Gastroesophageal sphincter (tissue), 4 donors: ENCODE data around the gene CCL15. TPM values are rescaled to one million over a fixed set of nuclear protein-coding genes. Genes with fewer than 3 reads are reported as not detected.

Experiments
- ATAC-seq: fragments of 150-250 bp; one replicate; pipeline ENCODE4 v1.9.1; 2016; ENCODE audit warnings: mild to moderate bottlenecking, moderate library complexity
- H3K27ac ChIP-seq, 4 donors: fragments of 200-600 bp; sonication (generic) in 3 of 4; 1 replicate in 3 of 4; 2 replicates in 1 of 4; pipeline ENCODE4 v1.5.1; 2016 to 2019
- H3K27me3 ChIP-seq: fragments of 200-600 bp; sonication (generic); one replicate; pipeline ENCODE4 v1.5.1; 2019
- H3K36me3 ChIP-seq, 2 donors: fragments of 200-600 bp; sonication (generic); one replicate each; pipeline ENCODE4 v1.5.1; 2019; ENCODE audit warnings: control low read depth in 1 of 2
- H3K4me1 ChIP-seq, 3 donors: fragments of 200-600 bp; sonication (generic); 1 replicate in 2 of 3; 2 replicates in 1 of 3; pipeline ENCODE4 v1.5.1; 2016 to 2019; ENCODE audit warnings: control low read depth in 2 of 3
- H3K4me3 ChIP-seq, 2 donors: fragments of 200-600 bp; sonication (generic); one replicate each; pipeline ENCODE4 v1.5.1; 2019; ENCODE audit warnings: mild to moderate bottlenecking in 1 of 2, moderate library complexity in 1 of 2
- H3K9me3 ChIP-seq, 3 donors: fragments of 200-600 bp; sonication (generic); one replicate each; pipeline ENCODE4 v1.5.1; 2017 to 2019; ENCODE audit warnings: control low read depth in 2 of 3
- CTCF ChIP-seq, 4 experiments: fragments of 200-600 bp in 2 of 4; fragments of 450-650 bp in 2 of 4; sonication (generic) in 1 of 4; IDR thresholded peaks; one replicate each; pipeline ENCODE4 v1.5.1; 2017 to 2019; ENCODE audit warnings: antibody characterized with exemption in 4 of 4, mild to moderate bottlenecking in 2 of 4, moderate library complexity in 2 of 4
- EP300 ChIP-seq: sonication (generic); formaldehyde crosslinking; IDR thresholded peaks from one replicate; pipeline ENCODE4 v1.6.1; 2017; ENCODE audit warnings: antibody characterized with exemption, mild to moderate bottlenecking
- POLR2A ChIP-seq, 2 donors: fragments of 450-650 bp; IDR thresholded peaks; one replicate each; pipeline ENCODE4 v1.6.1; 2017; ENCODE audit warnings: antibody characterized with exemption in 2 of 2, mild to moderate bottlenecking in 2 of 2, moderate library complexity in 1 of 2
- POLR2AphosphoS5 ChIP-seq: sonication (generic); formaldehyde crosslinking; IDR thresholded peaks from one replicate; pipeline ENCODE4 v1.6.1; 2017; ENCODE audit warnings: antibody characterized with exemption
- WGBS, 2 donors: methylation state at CpG; one replicate each; pipeline ENCODE4 v1.1.5; 2018; ENCODE audit warnings: low coverage in 1 of 2; 5-methylcytosine and 5-hydroxymethylcytosine counted together
- total RNA-seq, 4 donors: library from RNA; depleted of rRNA; stranded (reverse); fragments of >200 nt; gene quantifications; one replicate each; pipeline ENCODE4 v1.1.0, GENCODE V29; 2016

The CCL15 gene, protein sequence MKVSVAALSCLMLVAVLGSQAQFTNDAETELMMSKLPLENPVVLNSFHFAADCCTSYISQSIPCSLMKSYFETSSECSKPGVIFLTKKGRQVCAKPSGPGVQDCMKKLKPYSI
- not detected for total RNA-seq

DNA sequence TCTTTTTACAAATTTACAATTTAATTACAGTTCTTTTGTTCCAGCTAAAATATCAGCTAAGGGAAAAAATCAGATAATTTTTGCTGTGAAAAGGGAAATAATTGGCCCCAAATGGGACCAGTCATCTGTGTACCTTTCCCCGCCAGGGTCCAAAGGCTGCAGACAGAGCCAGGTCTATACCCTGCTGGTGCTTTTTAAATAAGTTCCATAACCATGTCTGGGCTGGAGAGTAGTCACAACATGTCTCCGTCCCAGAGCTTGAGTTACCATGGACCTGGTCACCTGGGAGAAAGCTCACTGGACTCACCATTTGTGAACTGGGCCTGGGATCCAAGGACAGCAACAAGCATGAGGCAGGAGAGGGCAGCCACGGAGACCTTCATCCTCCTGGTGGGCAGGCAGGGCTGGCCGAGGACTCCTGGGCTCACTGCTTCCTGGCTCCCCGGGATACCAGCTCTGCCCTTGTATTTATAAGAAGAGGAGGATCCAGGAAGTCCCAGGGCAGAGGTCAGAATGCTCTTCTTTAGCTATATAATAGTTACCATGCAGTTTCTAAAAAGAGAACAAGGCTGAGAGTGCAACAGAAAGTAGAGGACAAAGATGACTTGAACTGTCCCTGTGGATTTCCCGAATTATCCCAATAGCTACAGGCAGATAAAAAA, at the start of gene CCL15:
Gene CCL15 (minus strand): TSS at position 444 of the 662 bp plus-strand sequence. CDS start 61 bp downstream, at position 383.
- peaks cover 13% of the 10 kb centered on the region for H3K27me3 ChIP-seq
- no peak for TF ChIP-seq POLR2A (IDR thresholded peaks at IDR 0.05)
- no peak for TF ChIP-seq EP300
- TF ChIP-seq POLR2AphosphoS5 = no peak
- TF ChIP-seq CTCF (IDR thresholded peaks at IDR 0.05) = no peak
- WGBS, 2 donors = 52 to 70% methylated on average over 3 to 4 of the region's 6 CpGs

DNA sequence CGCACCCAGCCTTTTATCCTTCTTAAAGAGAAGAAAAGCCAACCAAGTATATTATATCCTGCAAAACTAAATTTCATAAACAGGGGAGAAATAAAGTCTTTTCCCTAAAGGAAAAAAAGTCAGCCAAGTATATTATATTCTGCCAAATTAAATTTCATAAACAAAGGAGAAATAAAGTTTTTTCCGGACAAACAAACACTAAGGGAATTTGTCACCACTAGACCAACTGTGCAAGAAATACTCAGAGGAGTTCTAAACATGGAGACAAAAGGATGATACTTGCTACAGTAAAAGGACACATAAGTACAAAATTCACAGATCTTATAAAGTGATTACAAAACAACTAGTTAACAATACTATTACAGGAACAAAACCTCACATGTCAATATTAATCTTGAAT, 48.3 kb upstream of the CCL15 start:
- Histone ChIP-seq H3K4me3 (no peak overlapping the region), H3K9me3 (peaks cover 0 to 50% (median 0%) of the 10 kb centered on the region in 3 donors), H3K4me1 (no peaks in the 10 kb centered on the region), H3K27me3 (peaks cover 18% of the 10 kb centered on the region), H3K36me3 (no peaks in the 10 kb centered on the region), H3K27ac (no peak overlapping the region)
- 87 to 100% methylated on average over 1 to 2 of the region's 2 CpGs for WGBS, 2 donors
- TF ChIP-seq POLR2A (IDR thresholded peaks at IDR 0.05) (no peak), POLR2AphosphoS5 (no peak), EP300 (no peak), CTCF (IDR thresholded peaks at IDR 0.05) (no peak)
- ATAC-seq = no peak

More for the DNA sequence above, at the start of gene CCL15:
- Histone ChIP-seq H3K27ac (no peak within 1 kb of the TSS), H3K36me3 (no peaks in the 10 kb centered on the region), H3K4me1 (no peaks in the 10 kb centered on the region), H3K4me3 (no peak within 1 kb of the TSS), H3K9me3 (no peaks in the 10 kb centered on the region)
- no peak for ATAC-seq

DNA sequence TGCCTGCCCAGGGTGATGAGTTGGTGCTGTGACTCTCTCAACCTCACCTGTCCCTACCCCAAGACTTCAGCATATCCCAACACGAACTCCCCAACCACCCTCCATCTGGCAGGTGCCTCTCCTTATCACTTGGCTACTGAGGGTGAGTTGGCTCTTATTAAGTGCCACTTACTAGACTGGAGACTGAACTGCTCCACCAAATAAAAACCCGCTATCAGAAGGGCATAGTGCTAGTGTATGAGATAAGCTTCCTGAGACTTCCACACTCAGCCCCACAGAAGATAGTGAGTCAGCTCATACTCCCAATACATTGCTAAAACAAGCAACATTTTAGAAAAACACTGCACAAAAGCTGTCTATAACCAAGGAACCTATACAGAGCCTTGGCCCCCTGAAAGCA, 46.7 kb upstream of the CCL15 start:
- WGBS, 2 donors = 88% methylated on average over 1 of the region's 2 CpGs; no CpG with 5 or more reads in 1 of the 2 donors
- Histone ChIP-seq H3K9me3 (peaks cover 0 to 50% (median 0%) of the 10 kb centered on the region in 3 donors), H3K4me1 (no peaks in the 10 kb centered on the region), H3K27ac (no peak overlapping the region), H3K27me3 (peaks cover 18% of the 10 kb centered on the region), H3K4me3 (no peak overlapping the region), H3K36me3 (no peaks in the 10 kb centered on the region)
- no peak for ATAC-seq
- TF ChIP-seq EP300 (no peak), CTCF (IDR thresholded peaks at IDR 0.05) (no peak), POLR2A (IDR thresholded peaks at IDR 0.05) (no peak), POLR2AphosphoS5 (no peak)

DNA sequence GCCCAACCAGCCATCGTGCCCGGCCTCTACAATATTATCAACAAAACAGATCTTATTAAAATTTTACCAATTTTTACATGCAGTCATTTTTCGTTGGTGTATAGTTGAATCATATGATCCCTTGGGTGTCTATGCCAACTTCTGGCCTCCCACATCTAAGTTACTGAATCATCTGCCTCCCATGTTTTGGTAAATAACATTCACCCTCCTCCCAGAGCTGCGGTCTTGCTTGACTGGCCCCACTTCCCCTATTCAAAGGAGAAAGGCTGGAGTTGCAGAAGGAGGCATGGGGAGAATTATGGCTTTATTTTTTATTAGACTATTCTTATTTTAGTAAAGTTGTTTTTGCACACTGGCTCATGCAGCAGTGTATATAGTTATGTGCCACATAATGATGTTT, 34.9 kb upstream of the CCL15 start:
- no peak for ATAC-seq
- TF ChIP-seq CTCF (IDR thresholded peaks at IDR 0.05) (no peak), EP300 (no peak), POLR2AphosphoS5 (no peak), POLR2A (IDR thresholded peaks at IDR 0.05) (no peak)
- H3K9me3 ChIP-seq = no peaks in the 10 kb centered on the region
- 76% methylated on average over 2 to 4 of the region's 4 CpGs for WGBS, 2 donors
- H3K4me1 ChIP-seq = no peaks in the 10 kb centered on the region
- no peak overlapping the region for H3K27ac ChIP-seq
- peaks cover 13% of the 10 kb centered on the region for H3K27me3 ChIP-seq
- no peaks in the 10 kb centered on the region for H3K36me3 ChIP-seq
- no peak overlapping the region for H3K4me3 ChIP-seq

GRCh38 chr17:36034127-36034526, 32.8 kb upstream of the CCL15 start:
- no peaks in the 10 kb centered on the region for H3K4me1 ChIP-seq
- no peak for TF ChIP-seq POLR2AphosphoS5
- no peak for TF ChIP-seq POLR2A (IDR thresholded peaks at IDR 0.05)
- no peak for TF ChIP-seq EP300
- TF ChIP-seq CTCF (IDR thresholded peaks at IDR 0.05) = no peak
- ATAC-seq = no peak
- WGBS, 2 donors = 40 to 74% methylated on average over 3 of the region's 3 CpGs
- H3K27ac ChIP-seq = no peak overlapping the region
- H3K27me3 ChIP-seq = peaks cover 13% of the 10 kb centered on the region
- no peaks in the 10 kb centered on the region for H3K9me3 ChIP-seq
- H3K4me3 ChIP-seq = no peak overlapping the region
- no peaks in the 10 kb centered on the region for H3K36me3 ChIP-seq
